ENCODE results near the gene DNAH3.

DNAH3 gene

DNA sequence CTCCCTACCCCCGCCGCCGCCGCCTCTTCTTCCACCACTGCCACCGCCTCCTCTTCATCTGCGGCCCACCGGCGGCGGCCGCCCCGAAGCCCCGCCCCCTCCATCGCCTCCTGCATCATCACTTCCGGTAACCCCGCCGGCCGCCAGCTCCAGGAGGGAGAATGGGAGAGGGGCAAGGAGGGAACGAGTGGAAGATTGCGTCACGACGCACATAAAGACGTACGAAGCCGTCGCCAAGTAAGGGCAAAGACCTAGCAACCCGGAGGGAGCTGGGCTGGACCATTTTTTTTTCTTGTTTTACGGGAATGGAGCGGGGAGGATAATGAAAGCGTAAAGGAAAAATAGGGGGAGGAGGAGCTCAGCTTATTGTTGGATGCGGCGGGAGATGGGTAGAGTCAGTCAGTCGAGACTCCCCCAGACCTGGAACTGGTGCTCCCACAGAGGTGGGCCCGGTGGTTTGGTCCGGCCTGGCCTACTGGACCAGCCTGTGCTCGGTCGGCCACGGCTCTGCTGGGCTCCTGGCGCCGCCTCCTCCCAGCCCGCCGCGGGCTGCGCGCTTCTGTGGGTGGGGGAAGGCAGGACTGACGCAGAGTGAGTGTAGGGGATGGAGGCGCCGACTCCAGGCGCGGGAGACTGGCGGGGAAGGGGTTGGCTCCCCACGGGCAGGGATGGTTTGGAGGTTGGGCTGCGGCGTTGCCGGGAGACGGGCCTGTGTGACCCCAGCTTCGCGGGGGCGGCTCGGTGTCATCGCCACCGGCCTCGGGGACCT lies 250.2 kb downstream of the DNAH3 start, which contains the start of the genes DCUN1D3 and LYRM1:
Gene DCUN1D3, minus strand, starts transcription at position 60 of the 769 bp plus-strand sequence. CDS start 37,820 bp downstream, outside the sequence.
Gene LYRM1, plus strand, starts transcription at position 473 of the 769 bp plus-strand sequence. CDS start 14,785 bp downstream, outside the sequence.
- DNase-seq = peak; percentile 93

DNA sequence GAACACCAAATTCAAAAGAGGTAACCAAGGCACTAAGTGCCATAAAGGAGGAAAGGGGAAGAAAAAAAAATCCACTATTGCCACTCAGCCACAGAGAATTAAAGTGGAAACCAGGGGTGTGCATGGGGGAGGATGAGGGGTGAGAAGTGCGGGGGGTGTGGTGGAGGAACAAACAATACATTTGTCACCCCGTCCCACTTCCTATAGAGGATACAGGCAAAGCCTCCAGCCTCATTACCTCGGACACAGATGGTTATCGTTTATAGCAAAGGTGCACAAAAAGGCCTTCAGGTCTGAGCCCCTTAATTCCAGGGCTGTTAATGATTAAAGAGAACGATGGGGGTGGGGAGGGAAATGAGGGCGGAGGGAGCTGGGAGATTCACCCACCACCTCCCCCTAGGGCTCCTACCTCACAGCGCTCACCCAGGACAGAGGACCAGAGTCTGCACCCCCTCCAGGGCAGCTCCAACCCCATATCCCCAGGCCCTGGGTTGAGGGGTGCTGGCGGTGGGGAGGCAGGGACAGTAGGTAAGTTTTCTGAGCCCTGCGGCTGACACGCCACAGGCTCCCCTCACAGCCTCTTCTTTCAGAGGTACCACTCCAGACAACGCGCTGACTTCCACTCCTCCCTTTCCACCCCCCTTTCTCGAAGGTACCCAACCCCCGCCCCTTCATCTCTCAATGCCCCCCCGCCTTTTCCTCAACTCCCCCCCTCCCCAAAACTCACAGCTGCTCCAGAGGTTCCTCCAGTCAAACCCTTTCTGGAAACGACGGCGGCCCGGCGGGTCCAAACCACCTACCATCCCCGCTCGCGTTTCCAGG lies 251.0 kb downstream of the DNAH3 start:
- DNase-seq = peak; percentile 30

DNA sequence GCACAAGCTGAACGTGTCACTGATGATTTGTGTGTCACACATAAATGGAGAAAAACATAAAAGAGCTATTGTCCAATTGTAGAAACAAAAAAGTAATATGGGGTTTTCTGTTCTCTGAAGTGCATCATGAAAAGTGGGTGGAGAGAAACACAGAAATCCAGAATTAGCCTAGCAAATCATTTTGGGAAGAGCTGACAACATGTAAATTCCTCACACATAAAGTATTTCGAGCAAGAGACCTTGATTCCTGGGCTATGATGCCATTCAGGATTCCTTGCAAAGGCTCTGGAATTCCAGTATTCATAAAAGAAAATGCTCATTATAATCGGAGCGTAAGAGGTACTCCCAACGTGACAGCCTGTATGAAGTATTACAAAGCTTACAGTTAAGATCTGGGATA lies 251.6 kb downstream of the DNAH3 start:
- DNase-seq = no peak

DNA sequence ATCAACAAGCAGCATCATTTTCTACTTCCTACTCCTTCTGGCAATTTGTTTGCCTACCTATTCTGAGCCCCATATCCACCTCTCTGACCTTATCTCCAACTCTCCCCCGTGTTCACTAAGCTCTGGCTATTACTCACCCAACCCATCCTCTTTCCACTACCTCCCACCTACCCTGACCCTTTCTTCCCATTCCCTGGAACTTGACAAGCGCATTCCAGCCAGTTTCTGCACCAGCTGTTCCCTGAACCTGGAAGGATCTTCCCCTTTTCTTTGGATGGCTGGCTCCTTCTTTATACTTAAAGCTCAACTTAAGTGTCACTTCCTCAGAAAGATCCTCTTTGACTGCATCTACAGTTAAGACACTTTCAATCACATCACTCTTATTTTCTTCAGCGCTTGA lies 252.7 kb downstream of the DNAH3 start:
- DNase-seq = no peak

DNA sequence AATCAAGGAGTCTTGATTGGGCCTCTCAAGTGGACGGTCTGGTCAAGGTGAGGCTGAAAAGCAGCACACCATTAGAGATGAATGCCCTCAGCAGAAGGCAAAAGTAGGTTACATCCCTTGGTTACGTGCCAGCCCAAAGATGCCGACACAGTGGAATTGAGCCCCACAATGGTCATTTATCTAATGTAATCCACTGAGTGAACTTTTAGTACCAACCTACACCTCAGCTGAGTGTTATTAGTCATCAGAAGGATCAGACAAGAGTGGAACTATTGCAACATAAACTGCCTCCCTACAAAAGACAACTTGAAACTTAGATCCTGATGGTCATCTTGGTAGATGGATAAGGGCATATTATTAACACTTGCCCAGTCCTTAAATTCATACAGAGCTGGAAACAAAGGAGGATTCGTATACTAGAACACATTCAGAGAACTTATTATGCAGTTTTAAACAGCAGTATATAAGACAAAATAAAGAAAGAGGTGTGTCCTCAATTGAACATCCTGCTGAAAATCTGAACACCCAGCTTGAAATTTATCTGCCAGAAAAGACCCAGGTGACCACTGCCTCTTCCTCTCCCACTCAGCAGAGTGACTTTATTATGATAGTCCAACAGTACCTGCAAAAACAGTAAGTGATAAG lies 253.3 kb downstream of the DNAH3 start:
- no peak for DNase-seq

DNA sequence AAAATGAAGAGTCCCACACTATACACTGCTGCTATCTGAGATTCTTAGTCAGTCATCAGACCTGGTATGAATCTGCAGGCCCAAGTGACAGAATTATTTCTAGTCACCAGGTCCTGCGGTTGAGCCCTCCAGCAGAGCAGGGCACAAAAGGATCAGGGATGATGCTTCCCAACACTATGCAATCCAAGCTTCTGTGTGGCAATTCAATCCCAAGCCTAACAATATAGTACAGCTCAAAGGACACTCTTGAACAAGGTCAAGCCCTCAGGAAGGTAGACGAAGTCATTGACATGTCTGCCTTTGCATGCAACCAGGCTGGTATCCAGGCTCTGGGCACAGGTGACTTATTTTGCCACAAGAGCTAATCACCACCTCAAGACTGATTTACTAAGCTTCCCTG lies 256.3 kb downstream of the DNAH3 start:
- DNase-seq = no peak

DNA sequence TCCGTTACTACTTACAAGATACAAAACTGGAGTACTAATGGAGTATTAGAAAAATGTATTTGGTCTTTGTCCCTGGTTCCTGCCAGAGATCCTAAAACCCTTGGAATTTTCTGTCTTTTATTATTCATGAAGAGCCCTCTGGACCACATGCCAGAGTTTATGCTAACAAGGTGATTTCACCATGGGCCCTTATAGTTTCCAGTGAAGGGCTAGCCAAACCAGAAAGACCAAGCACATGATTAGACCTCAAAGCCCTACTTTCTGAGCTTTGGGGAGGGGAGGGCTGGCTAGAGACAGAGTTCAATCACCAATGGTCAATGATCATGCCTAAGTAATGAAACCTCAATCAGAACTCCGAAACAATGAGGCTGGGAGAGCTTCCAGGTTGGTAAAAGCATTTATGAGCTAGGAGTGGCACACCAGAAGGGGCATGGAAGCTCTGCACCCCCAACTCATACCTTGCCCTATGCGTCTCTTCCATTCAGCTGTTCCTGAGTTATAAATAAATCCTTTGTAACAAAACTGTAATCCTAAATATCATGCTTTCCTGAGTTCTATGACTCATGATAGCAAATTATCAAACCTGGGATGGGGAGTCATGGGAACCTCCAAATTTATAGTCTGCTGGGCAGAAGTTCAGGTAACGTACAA lies 260.9 kb downstream of the DNAH3 start:
- DNase-seq = no peak

DNA sequence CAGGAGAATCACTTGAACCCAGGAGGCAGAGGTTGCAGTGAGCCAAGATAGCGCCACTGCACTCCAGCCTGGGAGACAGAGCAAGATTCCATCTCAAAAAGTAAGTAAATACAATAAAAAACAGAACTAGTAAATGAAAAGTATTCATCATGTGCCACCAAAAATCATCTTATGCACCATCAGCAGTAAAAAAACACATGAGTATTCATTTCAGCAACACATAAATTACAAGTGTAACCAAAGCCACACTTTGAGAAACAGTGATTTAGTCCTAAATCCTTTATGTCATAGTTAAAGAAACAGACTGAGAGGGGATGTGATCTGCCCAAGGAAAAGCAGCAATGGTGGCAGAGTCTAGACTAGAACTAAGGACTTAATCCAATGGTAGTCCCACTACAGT lies 263.4 kb downstream of the DNAH3 start:
- no peak for DNase-seq

DNA sequence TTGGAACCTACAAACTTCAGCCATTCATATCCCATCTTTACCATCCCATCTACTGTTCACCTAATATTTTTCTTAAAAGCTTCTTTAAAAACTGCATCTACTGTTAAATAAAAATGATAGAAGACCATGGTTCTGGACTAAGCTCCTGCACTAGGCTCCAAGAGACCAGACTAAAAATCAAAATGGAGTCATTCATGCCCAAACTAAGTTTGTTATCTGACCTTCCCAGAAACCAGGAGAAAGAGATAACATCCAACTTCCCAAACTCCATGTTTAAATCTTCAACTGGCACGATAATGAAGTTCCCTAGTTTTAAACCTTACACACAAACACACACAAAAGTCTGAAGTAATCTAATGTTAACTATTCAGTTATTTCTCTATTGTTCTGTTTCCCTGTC lies 264.3 kb downstream of the DNAH3 start:
- DNase-seq = no peak

DNA sequence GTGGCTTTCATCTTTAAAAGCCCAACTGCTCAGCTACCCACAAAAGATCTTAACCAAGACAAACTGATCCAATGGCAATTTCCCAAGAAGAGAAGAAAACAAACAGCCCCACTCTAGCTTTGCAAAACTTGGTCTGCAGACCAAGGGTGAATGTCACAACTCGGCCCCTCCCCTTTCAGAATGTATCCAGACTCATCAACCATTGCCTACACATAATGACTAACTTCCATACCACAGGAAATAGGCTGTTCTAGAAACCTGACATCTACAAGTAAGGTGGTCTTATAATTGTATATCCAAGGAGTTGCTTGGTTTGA lies 266.4 kb downstream of the DNAH3 start:
- DNase-seq = no peak

DNA sequence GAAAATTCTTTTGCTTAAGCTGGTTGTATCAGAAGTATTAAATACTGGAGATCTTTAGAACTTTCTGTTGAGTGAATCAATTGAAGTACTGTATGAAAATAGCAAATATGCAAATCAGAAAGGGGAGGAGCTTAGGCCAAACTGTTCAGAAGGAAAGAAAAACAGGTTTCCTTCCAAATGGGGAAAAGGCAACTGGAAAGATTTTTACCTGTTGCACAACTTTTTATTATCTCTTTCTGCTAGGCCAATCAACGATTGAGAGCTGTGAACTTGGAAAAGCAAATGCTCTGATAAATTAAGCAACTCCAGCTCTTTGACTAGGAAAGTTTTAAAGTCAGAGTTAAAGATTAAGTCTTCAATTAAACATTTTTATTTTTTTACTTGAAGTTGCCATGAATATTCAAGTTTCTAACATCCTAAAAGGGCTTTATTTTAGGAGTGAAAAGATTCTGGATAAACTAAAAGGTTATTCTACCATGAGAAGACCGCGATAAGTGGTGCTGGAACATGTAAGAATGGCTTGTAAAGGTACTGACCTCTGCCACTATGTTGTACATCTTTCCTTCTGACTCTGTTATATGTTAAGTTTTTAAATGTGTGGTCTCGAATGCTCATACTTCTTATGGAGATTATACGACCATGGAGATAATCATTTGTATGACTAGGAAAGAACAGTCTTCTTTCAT lies 266.9 kb downstream of the DNAH3 start:
- no peak for DNase-seq

Measured in CD4-positive, alpha-beta T cell treated with Interleukin-21 for 1 hour (primary cell).